Mesodermal cell (in vitro differentiated cells): Measurements from ENCODE around the gene AMMECR1.

ENCODE experiments used
- H3K27ac ChIP-seq: 2 replicates; pipeline ENCODE4 v1.7.0; 2013; ENCODE audit warnings: mild to moderate bottlenecking, low read depth, low read length, moderate library complexity; ENCODE audit not compliant: severe bottlenecking
- H3K36me3 ChIP-seq: 2 replicates; pipeline ENCODE4 v1.7.1; 2013; ENCODE audit warnings: mild to moderate bottlenecking, low read length, moderate library complexity; ENCODE audit not compliant: control insufficient read depth, insufficient read depth
- H3K4me1 ChIP-seq: one replicate; pipeline ENCODE4 v1.7.1; 2013; ENCODE audit warnings: mild to moderate bottlenecking, low read length; ENCODE audit not compliant: insufficient read depth, control insufficient read depth, poor library complexity, severe bottlenecking
- H3K4me3 ChIP-seq: 2 replicates; pipeline ENCODE4 v1.7.0; 2013; ENCODE audit warnings: low read length, control low read depth, mild to moderate bottlenecking; ENCODE audit not compliant: insufficient read depth, poor library complexity, severe bottlenecking; ENCODE audit errors: extremely low read depth
- H3K9me3 ChIP-seq: 2 replicates; pipeline ENCODE4 v1.7.1; 2013; ENCODE audit warnings: mild to moderate bottlenecking, low read length, moderate library complexity; ENCODE audit not compliant: control insufficient read depth
- WGBS, 2 experiments: methylation state at CpG; one replicate each; pipeline ENCODE4 v1.1.5; 2013; ENCODE audit warnings: missing lambda C conversion rate in 2 of 2; ENCODE audit not compliant: insufficient coverage in 2 of 2; 5-methylcytosine and 5-hydroxymethylcytosine counted together

Gene AMMECR1

DNA sequence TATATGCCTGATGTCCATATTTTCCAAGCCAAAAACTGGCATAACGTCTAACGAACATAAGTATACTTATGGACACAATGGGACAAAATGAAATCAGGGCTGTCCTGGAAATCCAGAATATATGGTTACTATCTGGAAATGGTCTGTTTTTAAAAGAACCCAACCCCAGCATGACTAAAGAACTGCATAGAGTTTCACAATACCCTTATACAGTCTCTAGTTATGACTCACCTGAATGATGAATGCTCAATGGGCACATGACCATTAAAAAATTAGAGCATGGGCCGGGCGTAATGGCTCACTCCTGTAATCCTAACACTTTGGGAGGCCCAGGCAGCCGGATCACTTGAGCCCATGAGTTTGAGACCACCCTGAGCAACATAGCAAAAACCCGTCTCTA, 31.8 kb downstream of the AMMECR1 start:
- Histone ChIP-seq H3K27ac (no peak overlapping the region), H3K36me3 (no peaks in the 10 kb centered on the region), H3K4me3 (no peak overlapping the region), H3K4me1 (peaks cover 16% of the 10 kb centered on the region), H3K9me3 (no peaks in the 10 kb centered on the region)
- 93% methylated on average over 4 of the region's 6 CpGs; no CpG with 5 or more reads in 1 of the 2 experiments for WGBS, 2 experiments

DNA sequence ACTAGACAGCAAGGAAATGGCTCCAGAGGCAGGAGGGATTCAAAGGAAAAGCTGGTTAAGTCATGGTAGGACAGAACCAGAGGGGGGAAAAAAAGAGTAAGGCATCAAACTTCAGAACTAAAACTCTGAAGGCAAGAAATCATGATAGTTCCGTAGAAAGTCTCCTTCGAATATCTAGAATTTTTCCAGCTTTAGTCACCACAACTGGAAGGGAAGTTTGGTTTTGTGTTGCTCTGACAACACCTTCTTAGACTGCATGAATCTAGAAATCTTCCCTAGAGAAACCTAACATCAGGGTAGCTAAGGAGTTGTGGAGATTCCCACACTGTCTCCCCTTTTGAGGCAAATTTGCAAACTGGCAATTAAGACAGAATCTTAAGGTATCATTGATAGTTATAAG, 33.7 kb downstream of the AMMECR1 start:
- no CpG with 5 or more reads among the region's 2 CpGs for WGBS, 2 experiments

DNA sequence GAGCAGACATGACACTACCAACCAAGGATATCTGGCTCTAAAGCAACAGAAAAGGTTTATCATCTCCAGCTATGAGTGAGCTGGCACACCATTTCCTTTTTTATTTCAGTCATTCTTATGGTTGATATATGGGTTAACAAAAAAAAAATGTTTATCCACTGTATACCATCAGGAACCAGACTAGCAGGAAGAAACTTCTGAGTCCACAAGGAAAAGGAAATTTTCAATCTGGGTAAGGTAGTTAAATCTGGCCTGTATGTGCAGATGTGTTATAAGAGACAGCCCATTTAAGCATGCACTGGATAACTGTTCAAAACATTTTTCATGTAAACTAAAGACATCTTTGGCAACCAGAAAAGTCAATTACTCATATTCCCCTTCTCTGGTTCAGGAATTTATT, 35.0 kb downstream of the AMMECR1 start:
- no peak overlapping the region for H3K27ac ChIP-seq
- H3K4me3 ChIP-seq = no peak overlapping the region
- no peaks in the 10 kb centered on the region for H3K9me3 ChIP-seq
- no peaks in the 10 kb centered on the region for H3K36me3 ChIP-seq
- H3K4me1 ChIP-seq = peaks cover 21% of the 10 kb centered on the region

More for the DNA sequence above, 33.7 kb downstream of the AMMECR1 start:
- Histone ChIP-seq H3K4me1 (peaks cover 16% of the 10 kb centered on the region), H3K36me3 (no peaks in the 10 kb centered on the region), H3K4me3 (no peak overlapping the region), H3K27ac (peak overlapping the region; percentile 92), H3K9me3 (no peaks in the 10 kb centered on the region)

DNA sequence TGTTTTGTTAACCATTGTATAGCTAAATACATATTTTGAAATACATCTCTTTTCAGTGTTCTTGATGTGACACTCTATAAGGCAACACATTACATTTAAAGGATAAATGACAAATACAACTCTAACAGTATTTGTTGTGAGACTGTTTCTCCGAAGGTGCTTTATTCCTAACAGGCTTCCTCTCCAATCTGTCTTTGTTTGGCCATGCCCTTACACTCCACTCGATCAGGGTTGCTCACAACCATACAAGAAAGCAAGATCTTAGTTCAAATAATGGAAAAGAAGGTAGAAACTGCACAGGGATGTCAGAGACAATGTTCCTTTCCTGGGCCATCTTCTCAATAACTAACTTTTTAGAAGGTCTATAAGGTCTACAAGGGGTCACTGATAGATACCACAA, 36.5 kb downstream of the AMMECR1 start:
- no peaks in the 10 kb centered on the region for H3K36me3 ChIP-seq
- H3K4me3 ChIP-seq = no peak overlapping the region
- no peaks in the 10 kb centered on the region for H3K9me3 ChIP-seq
- no CpG with 5 or more reads among the region's 2 CpGs for WGBS, 2 experiments
- peaks cover 25% of the 10 kb centered on the region for H3K4me1 ChIP-seq
- H3K27ac ChIP-seq = no peak overlapping the region

DNA sequence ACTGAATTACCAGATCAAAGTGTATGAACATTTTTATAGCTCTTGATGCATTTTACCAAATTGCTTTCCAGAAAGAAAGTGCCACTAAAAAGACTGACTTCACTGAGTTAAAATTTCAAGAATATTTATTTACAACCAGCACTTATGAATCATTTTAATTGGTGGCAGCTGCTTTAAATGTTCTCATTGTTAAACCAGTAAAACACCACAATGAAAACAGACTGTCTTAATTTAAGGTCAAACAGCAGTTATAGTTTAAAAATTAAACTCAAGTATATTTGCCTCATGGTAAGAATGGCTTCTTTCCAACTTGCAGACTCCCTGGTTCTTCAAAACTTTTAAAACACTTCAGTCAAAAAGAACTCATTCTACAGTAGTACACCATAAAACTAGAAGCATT, 36.9 kb downstream of the AMMECR1 start:
- H3K36me3 ChIP-seq = no peaks in the 10 kb centered on the region
- H3K27ac ChIP-seq = no peak overlapping the region
- no peaks in the 10 kb centered on the region for H3K9me3 ChIP-seq
- H3K4me3 ChIP-seq = no peak overlapping the region
- H3K4me1 ChIP-seq = peaks cover 23% of the 10 kb centered on the region

DNA sequence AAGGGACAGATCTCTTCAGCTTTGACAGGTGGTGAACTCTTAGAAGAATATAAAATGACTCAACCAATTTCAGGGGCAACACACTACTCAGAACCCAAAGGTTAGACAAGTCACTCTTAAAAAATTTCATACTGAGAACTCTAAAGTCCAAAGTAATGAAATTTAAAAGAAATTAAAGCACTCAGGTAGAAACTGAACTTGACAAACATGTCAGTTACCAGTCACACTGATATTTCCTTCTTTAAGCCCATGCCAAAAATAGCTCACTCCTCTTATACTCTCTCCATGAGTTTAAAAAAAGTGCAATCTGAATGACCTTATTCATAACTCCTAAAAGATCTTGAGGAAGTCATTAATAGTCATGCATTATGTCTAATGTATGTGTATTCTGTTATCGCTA, 40.3 kb downstream of the AMMECR1 start:
- H3K27ac ChIP-seq = no peak overlapping the region
- no CpG with 5 or more reads among the region's 1 CpG for WGBS, 2 experiments
- H3K4me1 ChIP-seq = peaks cover 12% of the 10 kb centered on the region
- H3K9me3 ChIP-seq = no peaks in the 10 kb centered on the region
- H3K4me3 ChIP-seq = no peak overlapping the region
- H3K36me3 ChIP-seq = no peaks in the 10 kb centered on the region

DNA sequence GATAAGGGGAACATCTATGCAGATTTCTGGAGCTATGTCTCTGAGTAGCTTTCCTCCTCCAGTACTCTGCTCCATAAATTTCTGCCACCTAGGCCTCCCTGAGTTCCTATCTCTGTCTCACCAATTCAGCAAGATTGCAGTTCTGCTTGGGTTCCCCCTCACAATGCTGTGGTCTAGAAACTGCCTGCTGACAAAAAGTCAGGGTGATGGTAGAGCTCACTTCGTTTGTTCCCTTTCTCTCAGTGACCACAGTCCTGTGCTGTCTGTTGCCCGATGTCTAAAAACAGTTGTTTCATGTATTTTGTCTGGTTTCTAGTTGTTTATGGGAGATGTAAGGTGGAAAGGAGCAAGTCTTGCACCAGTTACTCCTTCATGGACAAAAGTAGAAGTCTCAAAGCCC, 41.1 kb downstream of the AMMECR1 start:
- Histone ChIP-seq H3K9me3 (no peaks in the 10 kb centered on the region), H3K4me1 (peaks cover 12% of the 10 kb centered on the region), H3K36me3 (no peaks in the 10 kb centered on the region), H3K27ac (no peak overlapping the region), H3K4me3 (no peak overlapping the region)
- no CpG with 5 or more reads among the region's 2 CpGs for WGBS, 2 experiments

DNA sequence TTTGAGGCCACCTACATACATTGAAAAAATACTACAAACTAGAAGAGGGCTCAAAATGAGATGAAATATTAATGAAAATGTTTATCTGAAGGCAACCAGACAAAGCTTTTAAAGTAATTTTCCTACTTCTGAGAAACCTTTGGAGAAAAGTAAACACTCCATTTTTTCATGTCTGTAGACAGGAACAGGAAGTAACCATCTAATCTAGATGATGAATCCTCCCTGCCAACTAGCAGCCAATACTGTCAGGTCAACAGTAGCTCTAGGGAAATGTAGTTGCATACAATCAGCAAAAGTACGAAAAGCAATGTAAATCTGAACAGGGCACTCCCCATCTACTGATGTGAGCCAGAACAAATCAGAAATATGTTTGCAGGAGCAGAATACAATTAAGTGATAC, 49.0 kb downstream of the AMMECR1 start:
- Histone ChIP-seq H3K27ac (no peak overlapping the region), H3K9me3 (no peaks in the 10 kb centered on the region), H3K36me3 (no peaks in the 10 kb centered on the region), H3K4me3 (no peak overlapping the region), H3K4me1 (peaks cover 7% of the 10 kb centered on the region)
- WGBS, 2 experiments = no CpG with 5 or more reads among the region's 1 CpG

DNA sequence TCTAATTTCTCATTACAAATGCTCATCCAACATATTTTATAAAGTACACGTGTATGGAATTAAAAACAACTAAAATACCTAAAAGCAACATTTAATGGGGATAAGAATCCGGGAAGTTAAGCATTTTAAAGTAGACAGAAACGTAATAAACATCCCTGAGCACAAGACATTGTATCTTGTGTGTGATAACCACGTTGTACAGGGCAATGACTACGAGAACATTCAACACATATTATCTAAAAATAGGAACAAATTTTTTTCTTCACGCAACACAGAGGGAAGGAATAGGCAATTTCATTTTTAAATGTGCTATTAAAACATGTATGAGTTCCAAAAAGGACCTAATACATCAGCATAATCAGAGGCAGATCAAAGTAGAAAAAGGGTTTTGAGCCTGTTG, 49.5 kb downstream of the AMMECR1 start:
- Histone ChIP-seq H3K36me3 (no peaks in the 10 kb centered on the region), H3K9me3 (no peaks in the 10 kb centered on the region), H3K4me3 (no peak overlapping the region), H3K4me1 (peaks cover 7% of the 10 kb centered on the region), H3K27ac (no peak overlapping the region)
- no CpG with 5 or more reads among the region's 6 CpGs for WGBS, 2 experiments

DNA sequence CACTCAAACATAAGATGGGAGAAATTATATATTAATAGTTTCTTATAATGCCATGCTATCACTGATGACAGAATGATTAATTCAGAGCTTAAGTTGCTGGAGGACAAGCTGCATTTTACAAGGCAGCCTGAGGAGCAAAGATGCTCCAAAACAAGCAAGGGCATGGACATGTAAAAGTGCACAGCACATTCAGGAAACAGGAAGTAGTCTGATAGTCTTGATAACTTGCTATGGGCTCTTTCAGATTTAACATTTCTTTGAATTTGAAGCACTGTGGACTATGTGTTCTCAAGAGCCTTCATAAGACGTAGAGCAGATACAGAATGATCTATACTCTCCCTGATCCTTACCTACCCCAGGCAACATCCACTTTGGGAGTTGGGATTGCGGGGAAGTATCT, 50.0 kb downstream of the AMMECR1 start:
- no peak overlapping the region for H3K27ac ChIP-seq
- H3K4me1 ChIP-seq = peaks cover 11% of the 10 kb centered on the region
- H3K4me3 ChIP-seq = no peak overlapping the region
- no peaks in the 10 kb centered on the region for H3K9me3 ChIP-seq
- no peaks in the 10 kb centered on the region for H3K36me3 ChIP-seq
- no CpG with 5 or more reads among the region's 2 CpGs for WGBS, 2 experiments

DNA sequence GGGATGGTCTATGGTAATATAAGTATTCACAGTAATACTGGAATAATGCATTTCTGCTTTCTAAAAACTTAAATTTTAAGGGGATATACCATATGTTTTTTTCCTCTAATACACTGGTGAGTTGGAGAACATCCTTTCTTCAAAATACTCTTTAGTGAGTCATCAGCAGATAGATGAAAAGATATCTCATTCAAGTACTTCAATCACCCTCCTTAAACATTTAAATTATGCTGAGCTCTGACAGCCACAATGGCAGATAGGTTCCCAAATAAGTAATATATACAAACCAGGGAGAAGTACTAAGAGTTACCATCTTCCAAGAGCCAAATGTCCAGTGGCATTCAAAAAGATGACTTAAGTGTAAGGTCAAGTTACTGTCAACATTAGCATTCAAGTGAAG, 52.2 kb downstream of the AMMECR1 start:
- H3K4me1 ChIP-seq = peaks cover 11% of the 10 kb centered on the region

DNA sequence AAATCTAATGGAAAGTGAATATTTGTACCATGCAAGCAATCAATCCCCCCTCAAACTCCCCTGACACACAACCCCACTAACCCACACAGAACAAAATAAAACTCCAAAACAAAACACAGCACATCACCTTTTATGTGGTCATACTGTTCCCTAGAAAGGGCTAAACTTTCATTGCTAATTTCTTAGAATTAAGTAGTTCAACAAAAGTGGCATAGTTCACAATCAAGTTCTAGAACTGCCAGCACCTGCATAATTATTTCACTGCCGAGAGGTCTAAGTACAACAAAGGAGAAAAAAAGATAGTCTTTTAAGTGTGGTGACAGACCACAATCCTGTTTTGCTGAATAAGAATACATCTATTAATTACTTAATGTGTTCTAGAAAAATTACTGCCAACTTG, 58.8 kb downstream of the AMMECR1 start:
- WGBS, 2 experiments = no CpG with 5 or more reads among the region's 1 CpG
- Histone ChIP-seq H3K4me3 (no peak overlapping the region), H3K4me1 (peaks cover 5% of the 10 kb centered on the region), H3K36me3 (no peaks in the 10 kb centered on the region), H3K27ac (no peak overlapping the region), H3K9me3 (no peaks in the 10 kb centered on the region)

More for the DNA sequence above, 52.2 kb downstream of the AMMECR1 start:
- Histone ChIP-seq H3K4me3 (no peak overlapping the region), H3K36me3 (no peaks in the 10 kb centered on the region), H3K27ac (no peak overlapping the region), H3K9me3 (no peaks in the 10 kb centered on the region)
